ENCODE results near the gene FAM24A.

FAM24A gene

GRCh38 chr10:122931088-122931906, 20.9 kb downstream of the FAM24A start:
- DNase-seq: no peak

- no peak for DNase-seq
These were observed 28.9 kb downstream of the FAM24A start for GRCh38 chr10:122939133-122939855.

GRCh38 chr10:122939856-122940543, 29.6 kb downstream of the FAM24A start:
- no peak for DNase-seq

- DNase-seq: no peak
These were observed 38.9 kb downstream of the FAM24A start for GRCh38 chr10:122949296-122949695.

GRCh38 chr10:122953902-122954730, 43.7 kb downstream of the FAM24A start, which contains the start of gene C10orf88:
TSS of gene C10orf88 (minus strand) at chr10:122954227. CDS start at chr10:122954178, 49 bp downstream.
- DNase-seq: peak; percentile 98

- no peak for DNase-seq
These were observed 44.3 kb downstream of the FAM24A start for GRCh38 chr10:122954731-122955050.

- no peak for DNase-seq
These were observed 45.5 kb downstream of the FAM24A start for GRCh38 chr10:122955892-122956291.

GRCh38 chr10:122957474-122957873, 47.1 kb downstream of the FAM24A start:
- DNase-seq: no peak

GRCh38 chr10:122962405-122962804, 52.0 kb downstream of the FAM24A start:
- no peak for DNase-seq

Data from DMS153 (cell line).